SH-SY5Y (cell line): ENCODE data around the gene GPHA2.

Experiments used
- GATA2 ChIP-seq: IDR thresholded peaks from 2 replicates; pipeline ENCODE4 v1.6.1; 2011; ENCODE audit warnings: mild to moderate bottlenecking, low read depth, low read length
- GATA3 ChIP-seq: IDR thresholded peaks from 2 replicates; pipeline ENCODE4 v1.6.1; 2011; ENCODE audit warnings: low read depth, mild to moderate bottlenecking, low read length, moderate library complexity

- no peak for TF ChIP-seq GATA3
- TF ChIP-seq GATA2 = no peak
Observed at GRCh38 chr11:64971421-64972233, 35.9 kb upstream of the GPHA2 start, which contains the start of gene MAJIN.
